Body of pancreas (tissue), 4 donors: ENCODE results near the gene KIAA0825. TPM values are rescaled to one million over a fixed set of nuclear protein-coding genes. Genes with fewer than 3 reads are reported as not detected.

ENCODE experiments used
- ATAC-seq: fragments of 150-250 bp; one replicate; pipeline ENCODE4 v1.9.1; 2016
- DNase-seq, 4 donors: peaks; one replicate each; pipeline ENCODE4 v3.0.0-alpha.2; 2019
- H3K27ac ChIP-seq, 4 donors: fragments of 200-600 bp; sonication (generic); 1 replicate in 3 of 4; 2 replicates in 1 of 4; pipeline versions ENCODE4 v1.5.1 to v1.6.1; 2016 to 2019; ENCODE audit warnings: mild to moderate bottlenecking in 1 of 4, mixed read lengths in 1 of 4, moderate library complexity in 1 of 4
- H3K27me3 ChIP-seq, 2 donors: fragments of 200-600 bp; sonication (generic); one replicate each; pipeline ENCODE4 v1.6.0; 2016; ENCODE audit warnings: mild to moderate bottlenecking in 1 of 2
- H3K36me3 ChIP-seq, 2 donors: fragments of 200-600 bp; sonication (generic); replicated peaks in 1 of 2; 2 replicates each; pipeline ENCODE4 v1.5.1; 2016; ENCODE audit warnings: low read depth in 2 of 2; ENCODE audit not compliant: insufficient read depth in 1 of 2
- H3K4me1 ChIP-seq: fragments of 200-600 bp; sonication (generic); one replicate; pipeline ENCODE4 v1.6.0; 2016
- H3K4me3 ChIP-seq, 2 donors: fragments of 200-600 bp; sonication (generic); 1 replicate in 1 of 2; 2 replicates in 1 of 2; pipeline ENCODE4 v1.5.1; 2016 to 2019
- H3K9me3 ChIP-seq, 3 donors: fragments of 200-600 bp; sonication (generic); 1 replicate in 2 of 3; 2 replicates in 1 of 3; pipeline ENCODE4 v1.5.1; 2016
- CTCF ChIP-seq, 7 experiments: fragments of 450-650 bp in 4 of 7; fragments of 200-600 bp in 3 of 7; sonication (generic) in 3 of 7; IDR thresholded peaks; one replicate each; pipeline ENCODE4 v1.5.1; 2016 to 2019; ENCODE audit warnings: antibody characterized with exemption in 7 of 7
- POLR2A ChIP-seq, 3 donors: fragments of 450-650 bp; IDR thresholded peaks; one replicate each; pipeline ENCODE4 v1.6.1; 2016; ENCODE audit warnings: antibody characterized with exemption in 3 of 3, mild to moderate bottlenecking in 2 of 3
- WGBS, 2 donors: methylation state at CpG; one replicate each; pipeline ENCODE4 v1.1.5; 2017; 5-methylcytosine and 5-hydroxymethylcytosine counted together
- intact Hi-C: fragments of 100-400 bp; cut with DNase I; formaldehyde crosslinking; loops from one replicate; pipeline ENCODE4 v1.15.1; 2023
- total RNA-seq, 2 donors: library from RNA; depleted of rRNA; stranded (reverse); fragments of >200 nt; gene quantifications; one replicate each; pipeline ENCODE4 v1.1.0, GENCODE V29; 2016

KIAA0825 gene
- total RNA-seq, 2 donors from 2014 or later = 5.7 to 6.6 TPM

- Histone ChIP-seq H3K4me3 (no peak overlapping the region), H3K27ac (no peak overlapping the region), H3K27me3 (no peaks in the 10 kb centered on the region), H3K9me3 (no peaks in the 10 kb centered on the region), H3K36me3 (no peaks in the 10 kb centered on the region), H3K4me1 (no peaks in the 10 kb centered on the region)
- DNase-seq (no peak), ATAC-seq (no peak)
- TF ChIP-seq CTCF (IDR thresholded peaks at IDR 0.05) = no peak
- no peak for TF ChIP-seq POLR2A (IDR thresholded peaks at IDR 0.05)
- intact Hi-C loops = no loop called here
Measured at GRCh38 chr5:94397508-94397907, 220.9 kb downstream of the KIAA0825 start.

- ATAC-seq (no peak), DNase-seq (no peak)
- Histone ChIP-seq H3K4me3 (no peak overlapping the region), H3K4me1 (no peaks in the 10 kb centered on the region), H3K36me3 (no peaks in the 10 kb centered on the region), H3K9me3 (no peaks in the 10 kb centered on the region), H3K27ac (no peak overlapping the region), H3K27me3 (no peaks in the 10 kb centered on the region)
- intact Hi-C loops = no loop called here
- TF ChIP-seq POLR2A (IDR thresholded peaks at IDR 0.05) (no peak), CTCF (IDR thresholded peaks at IDR 0.05) (no peak)
Measured at GRCh38 chr5:94396687-94397086, 221.7 kb downstream of the KIAA0825 start.

- WGBS, 2 donors = 50 to 69% methylated on average over 1 of the region's 1 CpG
- Histone ChIP-seq H3K27ac (no peak overlapping the region), H3K4me3 (no peak overlapping the region), H3K27me3 (no peaks in the 10 kb centered on the region), H3K4me1 (no peaks in the 10 kb centered on the region), H3K36me3 (no peaks in the 10 kb centered on the region), H3K9me3 (no peaks in the 10 kb centered on the region)
- intact Hi-C loops = no loop called here
- DNase-seq (no peak), ATAC-seq (no peak)
- TF ChIP-seq POLR2A (IDR thresholded peaks at IDR 0.05) = no peak
- TF ChIP-seq CTCF (IDR thresholded peaks at IDR 0.05) = no peak
Measured at GRCh38 chr5:94395468-94395867, 222.9 kb downstream of the KIAA0825 start.

- H3K4me3 ChIP-seq = no peak overlapping the region
- no peak for ATAC-seq
- no peaks in the 10 kb centered on the region for H3K27me3 ChIP-seq
- H3K4me1 ChIP-seq = no peaks in the 10 kb centered on the region
- TF ChIP-seq CTCF (IDR thresholded peaks at IDR 0.05) (no peak), POLR2A (IDR thresholded peaks at IDR 0.05) (no peak)
- H3K36me3 ChIP-seq = no peaks in the 10 kb centered on the region
- H3K27ac ChIP-seq = no peak overlapping the region
- 94 to 96% methylated on average over 1 of the region's 1 CpG for WGBS, 2 donors
- no peak for DNase-seq
- intact Hi-C loops = no loop called here
- no peaks in the 10 kb centered on the region for H3K9me3 ChIP-seq
Measured at GRCh38 chr5:94391996-94392395, 226.4 kb downstream of the KIAA0825 start.

- Histone ChIP-seq H3K36me3 (no peaks in the 10 kb centered on the region), H3K4me1 (no peaks in the 10 kb centered on the region), H3K27ac (no peak overlapping the region), H3K4me3 (no peak overlapping the region), H3K9me3 (no peaks in the 10 kb centered on the region), H3K27me3 (no peaks in the 10 kb centered on the region)
- no peak for DNase-seq
- intact Hi-C loops = no loop called here
- ATAC-seq = no peak
- TF ChIP-seq POLR2A (IDR thresholded peaks at IDR 0.05) = no peak
- TF ChIP-seq CTCF (IDR thresholded peaks at IDR 0.05) = no peak
Measured at GRCh38 chr5:94389515-94389899, 228.9 kb downstream of the KIAA0825 start.
